ENCODE data around the gene TUBA4A.
"Not testable (repeated sequence)": the region's sequence is repeated elsewhere in the genome, so short reads cannot be mapped to it uniquely, and the experiment has no call there.

TUBA4A gene

GRCh38 chr2:219293736-219294231 is 40.1 kb upstream of the TUBA4A start:
- H3K9ac ChIP-seq (ENCODE audit: low read depth, low read length), result no peak overlapping the region
- no peaks in the 10 kb centered on the region; the same call in 1 of the 2 replicates for H3K9me3 ChIP-seq (ENCODE audit: control insufficient read depth, insufficient read depth, low read length)
- H3K27me3 ChIP-seq (ENCODE audit: control insufficient read depth, insufficient read depth, low read length), result peaks cover 20% of the 10 kb centered on the region
- H3K36me3 ChIP-seq (ENCODE audit: control insufficient read depth, insufficient read depth, low read length), result no peaks in the 10 kb centered on the region
- H3K4me3 ChIP-seq (ENCODE audit: low read depth, low read length), result peak overlapping the region; percentile 97
- H3K4me1 ChIP-seq (ENCODE audit: control insufficient read depth, insufficient read depth, low read length), result peaks cover 3% of the 10 kb centered on the region; the same call in 1 of the 2 replicates
- H3K27ac ChIP-seq (ENCODE audit: low read depth, low read length), result no peak overlapping the region

GRCh38 chr2:219292616-219293015 is 38.9 kb upstream of the TUBA4A start:
- H3K9ac ChIP-seq (ENCODE audit: low read depth, low read length), result no peak overlapping the region
- peaks cover 3% of the 10 kb centered on the region; the same call in 1 of the 2 replicates for H3K4me1 ChIP-seq (ENCODE audit: control insufficient read depth, insufficient read depth, low read length)
- H3K27me3 ChIP-seq (ENCODE audit: control insufficient read depth, insufficient read depth, low read length), result peaks cover 20% of the 10 kb centered on the region

GRCh38 chr2:219291910-219292490 is 38.3 kb upstream of the TUBA4A start:
- H3K4me3 ChIP-seq (ENCODE audit: low read depth, low read length), result no peak overlapping the region
- no peak overlapping the region for H3K9ac ChIP-seq (ENCODE audit: low read depth, low read length)
- peaks cover 3% of the 10 kb centered on the region; the same call in 1 of the 2 replicates for H3K4me1 ChIP-seq (ENCODE audit: control insufficient read depth, insufficient read depth, low read length)
- peaks cover 20% of the 10 kb centered on the region for H3K27me3 ChIP-seq (ENCODE audit: control insufficient read depth, insufficient read depth, low read length)
- no peaks in the 10 kb centered on the region for H3K36me3 ChIP-seq (ENCODE audit: control insufficient read depth, insufficient read depth, low read length)
- no peak overlapping the region for H3K27ac ChIP-seq (ENCODE audit: low read depth, low read length)
- no peaks in the 10 kb centered on the region; the same call in 1 of the 2 replicates for H3K9me3 ChIP-seq (ENCODE audit: control insufficient read depth, insufficient read depth, low read length)

More at GRCh38 chr2:219292616-219293015, 38.9 kb upstream of the TUBA4A start:
- Histone ChIP-seq H3K9me3 (ENCODE audit: control insufficient read depth, insufficient read depth, low read length) (no peaks in the 10 kb centered on the region; the same call in 1 of the 2 replicates), H3K36me3 (ENCODE audit: control insufficient read depth, insufficient read depth, low read length) (no peaks in the 10 kb centered on the region), H3K4me3 (ENCODE audit: low read depth, low read length) (no peak overlapping the region), H3K27ac (ENCODE audit: low read depth, low read length) (no peak overlapping the region)

DNA sequence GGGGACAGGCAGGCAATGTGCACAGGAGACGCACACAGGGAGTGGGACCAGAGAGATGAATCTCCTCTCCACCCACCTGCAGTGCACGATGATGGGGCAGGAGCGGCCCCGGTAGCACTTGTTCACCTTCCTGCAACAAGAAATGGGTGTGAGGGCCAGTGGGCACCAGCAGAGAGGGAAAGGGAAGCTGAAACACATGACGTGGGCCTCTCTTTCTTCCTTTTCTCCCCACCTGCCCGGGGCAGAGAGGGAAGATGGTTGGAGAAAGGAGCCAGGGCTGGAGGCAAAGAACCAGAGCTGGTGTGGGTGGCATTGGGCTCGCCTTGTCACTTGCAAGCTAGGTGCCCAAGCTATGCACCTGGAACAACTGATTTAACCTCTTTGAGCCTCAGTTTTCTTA is 37.7 kb upstream of the TUBA4A start:
- Histone ChIP-seq H3K36me3 (ENCODE audit: control insufficient read depth, insufficient read depth, low read length) (no peaks in the 10 kb centered on the region), H3K4me1 (ENCODE audit: control insufficient read depth, insufficient read depth, low read length) (peaks cover 4% of the 10 kb centered on the region; the same call in 1 of the 2 replicates), H3K4me3 (ENCODE audit: low read depth, low read length) (no peak overlapping the region), H3K9ac (ENCODE audit: low read depth, low read length) (no peak overlapping the region), H3K27me3 (ENCODE audit: control insufficient read depth, insufficient read depth, low read length) (peaks cover 20% of the 10 kb centered on the region), H3K9me3 (ENCODE audit: control insufficient read depth, insufficient read depth, low read length) (no peaks in the 10 kb centered on the region; the same call in 1 of the 2 replicates), H3K27ac (ENCODE audit: low read depth, low read length) (no peak overlapping the region)

GRCh38 chr2:219290381-219291171 is 36.9 kb upstream of the TUBA4A start:
- Histone ChIP-seq H3K27me3 (ENCODE audit: control insufficient read depth, insufficient read depth, low read length) (peaks cover 13% of the 10 kb centered on the region), H3K4me3 (ENCODE audit: low read depth, low read length) (no peak overlapping the region), H3K9me3 (ENCODE audit: control insufficient read depth, insufficient read depth, low read length) (no peaks in the 10 kb centered on the region; the same call in 1 of the 2 replicates), H3K9ac (ENCODE audit: low read depth, low read length) (no peak overlapping the region), H3K27ac (ENCODE audit: low read depth, low read length) (no peak overlapping the region), H3K4me1 (ENCODE audit: control insufficient read depth, insufficient read depth, low read length) (peaks cover 9% of the 10 kb centered on the region; the same call in 1 of the 2 replicates), H3K36me3 (ENCODE audit: control insufficient read depth, insufficient read depth, low read length) (no peaks in the 10 kb centered on the region)

- peaks cover 6% of the 10 kb centered on the region; the same call in 1 of the 2 replicates for H3K27me3 ChIP-seq (ENCODE audit: control insufficient read depth, insufficient read depth, low read length)
- no peaks in the 10 kb centered on the region; the same call in 1 of the 2 replicates for H3K9me3 ChIP-seq (ENCODE audit: control insufficient read depth, insufficient read depth, low read length)
- no peak overlapping the region for H3K9ac ChIP-seq (ENCODE audit: low read depth, low read length)
- peaks cover 7% of the 10 kb centered on the region; the same call in 1 of the 2 replicates for H3K4me1 ChIP-seq (ENCODE audit: control insufficient read depth, insufficient read depth, low read length)
- peaks cover 5% of the 10 kb centered on the region; the same call in 1 of the 2 replicates for H3K36me3 ChIP-seq (ENCODE audit: control insufficient read depth, insufficient read depth, low read length)
- no peak overlapping the region for H3K4me3 ChIP-seq (ENCODE audit: low read depth, low read length)
- H3K27ac ChIP-seq (ENCODE audit: low read depth, low read length), result no peak overlapping the region
These were observed 36.0 kb upstream of the TUBA4A start for GRCh38 chr2:219289537-219290361.

GRCh38 chr2:219289195-219289536 is 35.4 kb upstream of the TUBA4A start:
- Histone ChIP-seq H3K27me3 (ENCODE audit: control insufficient read depth, insufficient read depth, low read length) (peaks cover 6% of the 10 kb centered on the region; the same call in 1 of the 2 replicates), H3K4me1 (ENCODE audit: control insufficient read depth, insufficient read depth, low read length) (peaks cover 7% of the 10 kb centered on the region; the same call in 1 of the 2 replicates), H3K9ac (ENCODE audit: low read depth, low read length) (no peak overlapping the region), H3K4me3 (ENCODE audit: low read depth, low read length) (no peak overlapping the region), H3K36me3 (ENCODE audit: control insufficient read depth, insufficient read depth, low read length) (peaks cover 8% of the 10 kb centered on the region; the same call in 1 of the 2 replicates), H3K27ac (ENCODE audit: low read depth, low read length) (no peak overlapping the region), H3K9me3 (ENCODE audit: control insufficient read depth, insufficient read depth, low read length) (no peaks in the 10 kb centered on the region; the same call in 1 of the 2 replicates)

DNA sequence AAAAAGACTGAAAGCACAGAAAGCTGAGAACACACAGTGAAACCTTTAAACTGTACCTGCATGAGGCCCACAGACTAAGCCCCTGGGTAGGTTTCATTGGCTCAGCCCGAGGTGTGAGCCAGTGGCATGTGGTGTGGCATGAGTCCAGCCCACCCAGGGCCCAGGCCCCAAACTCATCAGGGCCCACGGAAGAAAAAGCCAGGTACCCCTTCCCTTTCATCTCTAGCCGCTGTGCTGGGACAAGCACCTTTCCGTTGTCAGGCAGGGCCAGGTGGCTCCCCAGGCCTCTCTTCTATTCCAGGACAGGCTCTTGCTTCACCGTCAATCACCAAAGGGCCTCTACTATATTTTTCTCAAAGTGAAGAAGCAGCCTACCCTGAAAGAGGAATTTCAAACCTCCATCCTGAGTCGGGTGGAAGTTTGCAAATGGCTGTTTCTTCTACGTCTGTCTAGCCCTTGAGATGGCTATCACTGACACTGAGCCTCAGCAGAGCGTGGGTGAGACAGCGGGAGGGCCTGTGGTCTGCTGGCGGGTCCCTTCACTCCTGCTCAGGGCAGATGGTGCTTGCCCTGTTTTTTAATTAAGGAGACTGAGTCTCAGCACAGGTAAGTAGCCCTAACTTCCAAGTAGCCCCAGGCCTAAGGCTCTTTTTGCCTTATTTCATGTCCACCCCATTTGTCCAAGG is 34.0 kb upstream of the TUBA4A start:
- Histone ChIP-seq H3K4me3 (ENCODE audit: low read depth, low read length) (no peak overlapping the region), H3K9me3 (ENCODE audit: control insufficient read depth, insufficient read depth, low read length) (no peaks in the 10 kb centered on the region; the same call in 1 of the 2 replicates), H3K9ac (ENCODE audit: low read depth, low read length) (no peak overlapping the region), H3K27ac (ENCODE audit: low read depth, low read length) (no peak overlapping the region), H3K4me1 (ENCODE audit: control insufficient read depth, insufficient read depth, low read length) (peaks cover 7% of the 10 kb centered on the region; the same call in 1 of the 2 replicates), H3K27me3 (ENCODE audit: control insufficient read depth, insufficient read depth, low read length) (no peaks in the 10 kb centered on the region), H3K36me3 (ENCODE audit: control insufficient read depth, insufficient read depth, low read length) (peaks cover 17% of the 10 kb centered on the region)

DNA sequence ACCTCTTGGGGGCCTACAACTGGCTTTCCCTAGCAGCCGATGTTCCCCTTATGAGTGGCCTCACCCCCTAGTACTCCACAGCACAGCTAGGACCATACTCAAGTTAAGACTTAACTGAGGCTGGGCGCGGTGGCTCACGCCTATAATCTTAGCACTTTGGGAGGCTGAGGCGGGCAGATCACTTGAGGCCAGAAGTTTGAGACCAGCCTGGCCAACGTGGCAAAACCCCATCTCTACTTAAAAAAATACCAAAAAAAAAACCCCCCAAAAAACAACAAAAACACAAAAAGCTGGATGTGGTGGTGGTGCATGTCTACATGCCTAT is 33.4 kb upstream of the TUBA4A start:
- H3K27ac ChIP-seq (ENCODE audit: low read depth, low read length); H3K27me3 ChIP-seq (ENCODE audit: control insufficient read depth, insufficient read depth, low read length); H3K4me1 ChIP-seq (ENCODE audit: control insufficient read depth, insufficient read depth, low read length); H3K9ac ChIP-seq (ENCODE audit: low read depth, low read length); H3K9me3 ChIP-seq (ENCODE audit: control insufficient read depth, insufficient read depth, low read length); H3K4me3 ChIP-seq (ENCODE audit: low read depth, low read length): not testable (repeated sequence)
- H3K36me3 ChIP-seq (ENCODE audit: control insufficient read depth, insufficient read depth, low read length), result peaks cover 22% of the 10 kb centered on the region

- peaks cover 27% of the 10 kb centered on the region for H3K36me3 ChIP-seq (ENCODE audit: control insufficient read depth, insufficient read depth, low read length)
- peaks cover 7% of the 10 kb centered on the region; the same call in 1 of the 2 replicates for H3K4me1 ChIP-seq (ENCODE audit: control insufficient read depth, insufficient read depth, low read length)
- no peaks in the 10 kb centered on the region for H3K9me3 ChIP-seq (ENCODE audit: control insufficient read depth, insufficient read depth, low read length)
- H3K4me3 ChIP-seq (ENCODE audit: low read depth, low read length), result no peak overlapping the region
- no peak overlapping the region for H3K9ac ChIP-seq (ENCODE audit: low read depth, low read length)
- no peaks in the 10 kb centered on the region for H3K27me3 ChIP-seq (ENCODE audit: control insufficient read depth, insufficient read depth, low read length)
- H3K27ac ChIP-seq (ENCODE audit: low read depth, low read length), result no peak overlapping the region
These were observed 32.9 kb upstream of the TUBA4A start for GRCh38 chr2:219286436-219287115.
